Body of pancreas (tissue), 4 donors: ENCODE results near the gene USP32.

Source experiments
- CTCF ChIP-seq, 7 experiments: fragments of 450-650 bp in 4 of 7; fragments of 200-600 bp in 3 of 7; sonication (generic) in 3 of 7; IDR thresholded peaks; one replicate each; pipeline ENCODE4 v1.5.1; 2016 to 2019; ENCODE audit warnings: antibody characterized with exemption in 7 of 7
- POLR2A ChIP-seq, 3 donors: fragments of 450-650 bp; IDR thresholded peaks; one replicate each; pipeline ENCODE4 v1.6.1; 2016; ENCODE audit warnings: antibody characterized with exemption in 3 of 3, mild to moderate bottlenecking in 2 of 3

DNA sequence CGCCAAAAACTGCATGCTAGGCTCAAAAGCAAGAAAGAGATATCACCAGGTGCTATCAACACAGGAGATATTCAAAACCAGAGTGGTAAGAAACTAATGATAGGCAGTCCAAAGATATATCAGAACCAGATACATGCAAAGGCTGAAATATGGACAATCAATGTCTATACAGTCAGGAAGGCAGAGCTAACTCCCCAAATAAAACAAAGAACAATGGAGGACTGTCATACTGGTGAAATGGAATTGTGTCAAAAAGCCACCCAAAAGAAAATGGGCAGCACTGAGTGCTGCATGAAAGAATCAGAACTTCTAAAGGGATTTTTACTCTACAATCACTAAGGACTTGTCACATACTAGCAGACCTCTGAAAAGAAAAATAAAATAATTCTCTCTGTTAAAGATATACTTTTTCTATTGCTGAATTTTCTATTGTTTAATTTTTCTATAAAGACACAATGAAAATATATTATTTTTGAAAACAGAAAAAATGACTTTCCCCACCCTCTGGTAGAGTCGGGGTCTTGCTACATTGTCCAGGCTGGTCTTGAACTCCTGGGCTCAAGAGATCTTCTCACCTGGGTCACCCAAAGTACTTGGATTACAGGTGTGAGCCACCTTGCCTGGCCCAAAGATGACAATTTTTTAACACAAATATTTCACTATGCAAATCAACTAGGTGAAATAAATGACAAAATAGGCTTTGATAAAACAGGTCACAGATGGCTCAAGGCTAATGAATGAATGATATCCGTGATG lies 98.2 kb downstream of the USP32 start:
- TF ChIP-seq CTCF (IDR thresholded peaks at IDR 0.05) (no peak), POLR2A (IDR thresholded peaks at IDR 0.05) (no peak)
